HG03097 (cell line): ENCODE data around the gene ANXA1.

Source experiments
- ATAC-seq: cut with Tn5 transposase; IDR thresholded peaks from one replicate; pipeline ENCODE4 v1.9.1; 2021; ENCODE audit not compliant: unreplicated experiment, low FRiP score

The ANXA1 gene

GRCh38 chr9:73137914-73138313, 13.8 kb upstream of the ANXA1 start:
- no peak for ATAC-seq

- no peak for ATAC-seq
Measured at GRCh38 chr9:73138516-73138915, 13.1 kb upstream of the ANXA1 start.

- no peak for ATAC-seq
Measured at GRCh38 chr9:73141282-73141681, 10.4 kb upstream of the ANXA1 start.

- ATAC-seq: no peak
Measured at GRCh38 chr9:73143711-73144328, 7.8 kb upstream of the ANXA1 start.

- no peak for ATAC-seq
Measured at GRCh38 chr9:73146111-73146815, 5.4 kb upstream of the ANXA1 start.

- ATAC-seq: no peak
Measured at GRCh38 chr9:73148447-73148937, 3.2 kb upstream of the ANXA1 start.

- peak; percentile 76 for ATAC-seq
Measured at GRCh38 chr9:73149371-73150067, 2.1 kb upstream of the ANXA1 start.

GRCh38 chr9:73152543-73152844, 829 bp downstream of the ANXA1 start:
- ATAC-seq: no peak

- peak; percentile 58 for ATAC-seq
Measured at GRCh38 chr9:73152953-73153352, 1.3 kb downstream of the ANXA1 start.

GRCh38 chr9:73153793-73154227, 2.1 kb downstream of the ANXA1 start:
- no peak for ATAC-seq

GRCh38 chr9:73154271-73154670, 2.6 kb downstream of the ANXA1 start:
- no peak for ATAC-seq

GRCh38 chr9:73154722-73155121, 3.1 kb downstream of the ANXA1 start:
- no peak for ATAC-seq

- ATAC-seq: no peak
Measured at GRCh38 chr9:73155377-73155776, 3.7 kb downstream of the ANXA1 start.

- no peak for ATAC-seq
Measured at GRCh38 chr9:73155968-73156864, 4.6 kb downstream of the ANXA1 start.

GRCh38 chr9:73156865-73157187, 5.2 kb downstream of the ANXA1 start:
- ATAC-seq: no peak

GRCh38 chr9:73157811-73158210, 6.1 kb downstream of the ANXA1 start:
- ATAC-seq: no peak

- no peak for ATAC-seq
Measured at GRCh38 chr9:73158723-73159122, 7.1 kb downstream of the ANXA1 start.

GRCh38 chr9:73160868-73161267, 9.2 kb downstream of the ANXA1 start:
- ATAC-seq: no peak

GRCh38 chr9:73162987-73163768, 11.5 kb downstream of the ANXA1 start:
- no peak for ATAC-seq

GRCh38 chr9:73165911-73166310, 14.2 kb downstream of the ANXA1 start:
- ATAC-seq: no peak
